Testis (tissue), 3 donors: ENCODE results near the gene PPP4R3B. TPM values are rescaled to one million over a fixed set of nuclear protein-coding genes. Genes with fewer than 3 reads are reported as not detected.
"Not testable (repeated sequence)": the region's sequence is repeated elsewhere in the genome, so short reads cannot be mapped to it uniquely, and the experiment has no call there.

Source experiments
- DNase-seq: peaks from one replicate; pipeline ENCODE4 v3.0.0-alpha.2; 2019
- H3K27ac ChIP-seq, 2 donors: fragments of 200-600 bp; sonication (generic); one replicate each; pipeline ENCODE4 v1.5.1; 2019
- H3K27me3 ChIP-seq: fragments of 200-600 bp; sonication (generic); one replicate; pipeline ENCODE4 v1.5.1; 2019
- H3K36me3 ChIP-seq: fragments of 200-600 bp; sonication (generic); one replicate; pipeline ENCODE4 v1.5.1; 2017; ENCODE audit warnings: low read depth; ENCODE audit errors: missing control alignments
- H3K4me1 ChIP-seq: fragments of 200-600 bp; sonication (generic); one replicate; pipeline ENCODE4 v1.5.1; 2019
- H3K4me3 ChIP-seq, 2 donors: fragments of 200-600 bp; sonication (generic); one replicate each; pipeline ENCODE4 v1.5.1; 2017 to 2019
- H3K9me3 ChIP-seq: fragments of 200-600 bp; sonication (generic); one replicate; pipeline ENCODE4 v1.5.1; 2017
- POLR2A ChIP-seq: fragments of 450-650 bp; IDR thresholded peaks from one replicate; pipeline ENCODE4 v1.6.1; 2017; ENCODE audit warnings: antibody characterized with exemption, mild to moderate bottlenecking, moderate library complexity
- WGBS, 2 donors: methylation state at CpG; one replicate each; pipeline ENCODE4 v1.1.5; 2018; 5-methylcytosine and 5-hydroxymethylcytosine counted together
- intact Hi-C: fragments of 100-400 bp; cut with DNase I; formaldehyde crosslinking; loops from one replicate; pipeline ENCODE4 v1.15.1; 2023; ENCODE audit warnings: low total_unique reads
- polyA plus RNA-seq: library from polyadenylated mRNA; stranded (reverse); fragments of 350-450 nt; fragmentation: Illumina TruSeq; extraction: RNeasy Lipid Tissue Mini Kit (QIAGEN cat#74804); gene quantifications from one replicate; pipeline ENCODE4 v1.2.3, GENCODE V29; 2014; ENCODE audit warnings: low read depth, low replicate concordance; ENCODE audit not compliant: insufficient read depth
- total RNA-seq, 2 donors: library from RNA; depleted of rRNA; stranded (reverse); fragments of >200 nt; gene quantifications; one replicate each; pipeline ENCODE4 v1.2.3, GENCODE V29; 2016
- TF ChIP-seq, protein P1 (sequence below), 3 experiments: fragments of 450-650 bp in 2 of 3; fragments of 200-600 bp in 1 of 3; sonication (generic) in 1 of 3; IDR thresholded peaks; one replicate each; pipeline ENCODE4 v1.5.1; 2016 to 2019; ENCODE audit warnings: antibody characterized with exemption in 3 of 3, mild to moderate bottlenecking in 2 of 3, moderate library complexity in 1 of 3

The PPP4R3B gene
- total and polyA plus RNA-seq, 3 donors from 2014 or later = 51.3 to 65.8 (median 63.8) TPM

DNA sequence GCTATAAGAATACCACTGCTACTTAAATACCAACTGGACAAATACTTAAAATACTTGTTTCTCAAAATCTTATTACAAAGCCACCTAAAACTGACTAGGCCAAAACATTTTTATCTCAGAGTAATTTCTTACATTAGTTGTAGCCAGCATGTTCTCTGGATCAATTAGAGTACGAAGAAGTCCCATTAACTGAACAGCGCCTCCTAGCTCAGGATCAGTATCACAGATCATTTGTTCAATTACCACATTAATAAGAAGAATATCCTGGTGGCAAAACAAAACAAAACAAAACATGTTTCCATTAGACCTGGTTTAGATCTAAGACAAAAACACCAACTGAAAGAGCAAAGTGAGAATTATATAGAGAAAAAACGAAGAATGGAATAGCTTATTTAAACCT is 36.0 kb downstream of the PPP4R3B start:
- no peak for TF ChIP-seq POLR2A
- TF ChIP-seq, protein P1, sequence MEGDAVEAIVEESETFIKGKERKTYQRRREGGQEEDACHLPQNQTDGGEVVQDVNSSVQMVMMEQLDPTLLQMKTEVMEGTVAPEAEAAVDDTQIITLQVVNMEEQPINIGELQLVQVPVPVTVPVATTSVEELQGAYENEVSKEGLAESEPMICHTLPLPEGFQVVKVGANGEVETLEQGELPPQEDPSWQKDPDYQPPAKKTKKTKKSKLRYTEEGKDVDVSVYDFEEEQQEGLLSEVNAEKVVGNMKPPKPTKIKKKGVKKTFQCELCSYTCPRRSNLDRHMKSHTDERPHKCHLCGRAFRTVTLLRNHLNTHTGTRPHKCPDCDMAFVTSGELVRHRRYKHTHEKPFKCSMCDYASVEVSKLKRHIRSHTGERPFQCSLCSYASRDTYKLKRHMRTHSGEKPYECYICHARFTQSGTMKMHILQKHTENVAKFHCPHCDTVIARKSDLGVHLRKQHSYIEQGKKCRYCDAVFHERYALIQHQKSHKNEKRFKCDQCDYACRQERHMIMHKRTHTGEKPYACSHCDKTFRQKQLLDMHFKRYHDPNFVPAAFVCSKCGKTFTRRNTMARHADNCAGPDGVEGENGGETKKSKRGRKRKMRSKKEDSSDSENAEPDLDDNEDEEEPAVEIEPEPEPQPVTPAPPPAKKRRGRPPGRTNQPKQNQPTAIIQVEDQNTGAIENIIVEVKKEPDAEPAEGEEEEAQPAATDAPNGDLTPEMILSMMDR (IDR thresholded peaks at IDR 0.05) = no peak
- no peak for DNase-seq
- Histone ChIP-seq H3K27ac (no peak overlapping the region), H3K4me1 (no peaks in the 10 kb centered on the region), H3K9me3 (no peaks in the 10 kb centered on the region), H3K4me3 (no peak overlapping the region), H3K27me3 (no peaks in the 10 kb centered on the region), H3K36me3 (no peaks in the 10 kb centered on the region)
- intact Hi-C loops = no loop called here
- 90 to 91% methylated on average over 3 of the region's 3 CpGs for WGBS, 2 donors

DNA sequence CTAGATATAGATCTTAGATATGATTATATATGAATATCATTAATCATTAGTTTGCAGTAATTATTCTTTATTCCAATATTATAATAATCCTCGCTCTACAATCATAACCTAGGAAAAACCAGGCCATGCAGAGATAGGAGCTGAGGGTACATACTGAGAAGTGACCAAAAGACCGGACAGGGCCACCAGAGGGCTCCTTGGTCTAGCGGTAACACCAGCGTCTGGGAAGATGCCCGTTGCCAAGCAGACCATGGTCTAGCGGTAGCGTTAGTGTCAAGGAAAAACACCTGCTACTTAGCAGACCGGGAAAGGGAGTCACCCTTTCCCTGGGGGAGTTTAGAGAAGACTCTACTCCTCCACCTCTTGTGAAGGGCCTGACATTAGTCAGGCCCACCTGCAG is 48.4 kb downstream of the PPP4R3B start:
- H3K4me1 ChIP-seq, H3K4me3 ChIP-seq, intact Hi-C loops, DNase-seq, H3K36me3 ChIP-seq, H3K9me3 ChIP-seq, H3K27me3 ChIP-seq, H3K27ac ChIP-seq: not testable (repeated sequence)
- 87 to 89% methylated on average over 8 of the region's 8 CpGs for whole genome bisulfite sequencing, 2 donors

DNA sequence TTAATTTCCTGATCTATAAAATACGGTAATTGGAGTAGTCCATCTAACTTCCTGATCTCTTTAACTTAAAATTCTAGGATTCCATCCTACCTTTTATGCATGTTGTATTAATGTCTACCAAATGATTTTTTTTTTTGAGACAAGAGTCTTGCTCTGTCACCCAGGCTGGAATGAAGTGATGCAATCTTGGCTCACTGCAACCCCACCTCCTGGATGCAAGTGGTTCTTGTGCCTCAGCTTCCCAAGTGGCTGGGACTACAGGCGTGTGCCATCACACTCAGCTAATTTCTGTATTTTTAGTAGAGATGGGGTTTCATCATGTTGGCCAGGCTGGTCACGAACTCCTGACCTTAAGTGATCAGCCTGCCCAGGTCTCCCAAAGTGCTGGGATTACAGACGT is 50.1 kb downstream of the PPP4R3B start:
- Histone ChIP-seq H3K9me3 (no peaks in the 10 kb centered on the region), H3K4me1 (no peaks in the 10 kb centered on the region), H3K27ac (no peak overlapping the region), H3K36me3 (no peaks in the 10 kb centered on the region), H3K4me3 (no peak overlapping the region), H3K27me3 (no peaks in the 10 kb centered on the region)
- no peak for DNase-seq
- 91 to 95% methylated on average over 4 of the region's 4 CpGs for WGBS, 2 donors
- intact Hi-C loops = no loop called here
- no peak for TF ChIP-seq POLR2A
- TF ChIP-seq, protein P1 (IDR thresholded peaks at IDR 0.05) = no peak

DNA sequence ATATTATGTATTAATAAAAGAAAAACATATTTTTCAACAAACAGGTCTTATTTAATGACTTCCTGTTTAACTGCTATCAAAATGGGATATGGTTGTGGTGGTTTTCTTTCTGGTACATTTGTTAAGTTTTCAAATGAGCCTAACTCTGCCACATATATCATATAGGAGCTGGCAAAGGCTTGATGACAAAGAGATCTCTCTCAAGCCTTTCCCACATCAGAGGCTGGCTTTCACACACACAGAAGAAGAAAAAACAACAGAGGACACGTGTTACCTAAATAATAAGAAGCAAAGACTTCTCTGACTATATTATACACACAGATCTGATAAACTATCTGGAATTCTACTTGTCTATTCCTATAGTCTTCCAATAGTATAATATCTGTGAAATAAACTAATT is 51.8 kb downstream of the PPP4R3B start:
- intact Hi-C loops = no loop called here
- Histone ChIP-seq H3K4me1 (no peaks in the 10 kb centered on the region), H3K27me3 (no peaks in the 10 kb centered on the region), H3K36me3 (no peaks in the 10 kb centered on the region), H3K9me3 (no peaks in the 10 kb centered on the region), H3K27ac (no peak overlapping the region), H3K4me3 (no peak overlapping the region)
- 85 to 93% methylated on average over 1 of the region's 1 CpG for WGBS, 2 donors
- TF ChIP-seq, protein P1 (IDR thresholded peaks at IDR 0.05) = no peak
- no peak for TF ChIP-seq POLR2A
- DNase-seq = no peak

DNA sequence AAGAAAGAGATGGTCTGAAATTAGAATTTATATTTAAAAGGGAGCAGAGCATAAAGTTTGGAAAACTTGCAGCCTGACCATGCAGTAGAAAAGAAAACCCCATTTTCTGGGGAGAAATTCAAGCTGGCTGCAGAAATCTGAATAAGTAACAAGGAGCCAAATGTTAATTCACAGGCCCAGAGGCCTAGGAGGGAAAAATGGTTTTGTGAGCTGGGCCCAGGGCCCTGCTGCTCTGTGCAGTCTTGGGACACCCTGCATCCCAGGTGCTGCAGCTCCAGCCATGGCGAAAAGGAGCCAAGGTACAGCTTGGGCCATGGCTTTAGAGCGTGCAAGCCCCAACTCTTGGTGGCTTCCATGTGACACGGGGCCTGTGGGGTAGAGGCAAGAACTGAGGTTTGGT is 56.6 kb downstream of the PPP4R3B start:
- Histone ChIP-seq H3K36me3 (no peaks in the 10 kb centered on the region), H3K4me1 (no peaks in the 10 kb centered on the region), H3K9me3 (no peaks in the 10 kb centered on the region), H3K27ac (no peak overlapping the region), H3K4me3 (no peak overlapping the region), H3K27me3 (no peaks in the 10 kb centered on the region)
- no peak for DNase-seq
- TF ChIP-seq POLR2A = no peak
- TF ChIP-seq, protein P1 (IDR thresholded peaks at IDR 0.05) = no peak
- 94 to 96% methylated on average over 2 to 3 of the region's 3 CpGs for WGBS, 2 donors
- intact Hi-C loops = no loop called here
